Measurements from ENCODE around the gene CSNK2B.

Gene CSNK2B

GRCh38 chr6:31664790-31665500 is 935 bp upstream of the CSNK2B start, which contains the start of gene GPANK1:
Gene GPANK1 (minus strand): TSS chr6:31664997. CDS start chr6:31664478, 519 bp downstream.
- H3K9me2 ChIP-seq (replicated peaks; ENCODE audit: insufficient read depth, low read length), result no peaks in the 10 kb centered on the region
- peaks cover 77% of the 10 kb centered on the region for H3K79me2 ChIP-seq (ENCODE audit: low read length)
- peak within 1 kb of the TSS; percentile 99 for H3K27ac ChIP-seq (ENCODE audit: low read length)
- peaks cover 13% of the 10 kb centered on the region for H3K36me3 ChIP-seq (replicated peaks; ENCODE audit: insufficient read depth, low read length)
- H2AFZ ChIP-seq (ENCODE audit: low read length), result peak within 1 kb of the TSS; percentile 82
- no peaks in the 10 kb centered on the region for H3K27me3 ChIP-seq (replicated peaks; ENCODE audit: insufficient read depth, low read length)
- H3K9me3 ChIP-seq (replicated peaks; ENCODE audit: insufficient read depth, low read length), result no peaks in the 10 kb centered on the region
- peak within 1 kb of the TSS; percentile 97 for H3K4me2 ChIP-seq (ENCODE audit: low read depth, low read length)
- H3K9ac ChIP-seq (ENCODE audit: low read length), result peak within 1 kb of the TSS; percentile 100
- DNase-seq, result peak; percentile 96
- peak within 1 kb of the TSS; percentile 99 for H3K4me3 ChIP-seq (ENCODE audit: low read length)
- no peaks in the 10 kb centered on the region for H4K20me1 ChIP-seq (ENCODE audit: insufficient read depth, low read length)
- no peak for TF ChIP-seq CTCF (IDR thresholded peaks at IDR 0.05; ENCODE audit: low read length)
- TF ChIP-seq EZH2phosphoT487 (IDR thresholded peaks at IDR 0.05; ENCODE audit: low read length), result no peak
- TF ChIP-seq EZH2 (optimal IDR thresholded peaks at IDR 0.05; ENCODE audit: low read depth, low read length), result no peak
- H3F3A ChIP-seq (ENCODE audit: insufficient read depth, low read length), result peaks cover 20% of the 10 kb centered on the region
- peaks cover 31% of the 10 kb centered on the region for H3K4me1 ChIP-seq (ENCODE audit: low read length)

GRCh38 chr6:31666337-31666965 is 571 bp downstream of the CSNK2B start:
- peak overlapping the region; percentile 56; the same call in 1 of the 2 replicates for H2AFZ ChIP-seq (ENCODE audit: low read length)

GRCh38 chr6:31669676-31670075 is 3.8 kb downstream of the CSNK2B start, which contains the start of gene LY6G5B:
Gene LY6G5B (plus strand): TSS chr6:31669976. CDS start chr6:31670951, 975 bp downstream.
- peaks cover 13% of the 10 kb centered on the region for H3K36me3 ChIP-seq (replicated peaks; ENCODE audit: insufficient read depth, low read length)
- no peak within 1 kb of the TSS for H3K27ac ChIP-seq (ENCODE audit: low read length)
- TF ChIP-seq CTCF (IDR thresholded peaks at IDR 0.05; ENCODE audit: low read length), result no peak
- no peak for TF ChIP-seq EZH2 (optimal IDR thresholded peaks at IDR 0.05; ENCODE audit: low read depth, low read length)
- TF ChIP-seq EZH2phosphoT487 (IDR thresholded peaks at IDR 0.05; ENCODE audit: low read length), result no peak

More at GRCh38 chr6:31666337-31666965, 571 bp downstream of the CSNK2B start:
- no peak for DNase-seq
- H3K9me3 ChIP-seq (replicated peaks; ENCODE audit: insufficient read depth, low read length), result no peaks in the 10 kb centered on the region
- peaks cover 70% of the 10 kb centered on the region for H3K79me2 ChIP-seq (ENCODE audit: low read length)
- H3K4me2 ChIP-seq (ENCODE audit: low read depth, low read length), result peak overlapping the region; percentile 70
- peaks cover 27% of the 10 kb centered on the region for H3K4me1 ChIP-seq (ENCODE audit: low read length)
- H4K20me1 ChIP-seq (ENCODE audit: insufficient read depth, low read length), result no peaks in the 10 kb centered on the region
- peak overlapping the region; percentile 89 for H3K9ac ChIP-seq (ENCODE audit: low read length)
- no peaks in the 10 kb centered on the region for H3K9me2 ChIP-seq (replicated peaks; ENCODE audit: insufficient read depth, low read length)
- TF ChIP-seq EZH2 (optimal IDR thresholded peaks at IDR 0.05; ENCODE audit: low read depth, low read length) (no peak), EZH2phosphoT487 (IDR thresholded peaks at IDR 0.05; ENCODE audit: low read length) (no peak), CTCF (IDR thresholded peaks at IDR 0.05; ENCODE audit: low read length) (no peak)
- H3F3A ChIP-seq (ENCODE audit: insufficient read depth, low read length), result peaks cover 15% of the 10 kb centered on the region
- H3K27me3 ChIP-seq (replicated peaks; ENCODE audit: insufficient read depth, low read length), result no peaks in the 10 kb centered on the region
- H3K36me3 ChIP-seq (replicated peaks; ENCODE audit: insufficient read depth, low read length), result peaks cover 13% of the 10 kb centered on the region
- H3K27ac ChIP-seq (ENCODE audit: low read length), result peak overlapping the region; percentile 12; the same call in 1 of the 2 replicates
- peak overlapping the region; percentile 99 for H3K4me3 ChIP-seq (ENCODE audit: low read length)

More at GRCh38 chr6:31669676-31670075, 3.8 kb downstream of the CSNK2B start, which contains the start of gene LY6G5B:
- Histone ChIP-seq H3K79me2 (ENCODE audit: low read length) (peaks cover 44% of the 10 kb centered on the region), H3K9me2 (replicated peaks; ENCODE audit: insufficient read depth, low read length) (no peaks in the 10 kb centered on the region), H2AFZ (ENCODE audit: low read length) (no peak within 1 kb of the TSS), H3K9me3 (replicated peaks; ENCODE audit: insufficient read depth, low read length) (no peaks in the 10 kb centered on the region), H3K9ac (ENCODE audit: low read length) (no peak within 1 kb of the TSS), H3F3A (ENCODE audit: insufficient read depth, low read length) (peaks cover 6% of the 10 kb centered on the region), H3K4me3 (ENCODE audit: low read length) (no peak within 1 kb of the TSS), H3K4me2 (ENCODE audit: low read depth, low read length) (no peak within 1 kb of the TSS), H3K27me3 (replicated peaks; ENCODE audit: insufficient read depth, low read length) (no peaks in the 10 kb centered on the region), H3K4me1 (ENCODE audit: low read length) (peaks cover 4% of the 10 kb centered on the region; the same call in 1 of the 2 replicates), H4K20me1 (ENCODE audit: insufficient read depth, low read length) (no peaks in the 10 kb centered on the region)
- DNase-seq, result no peak
